K562 treated with DMSO at 1 percent for 24 hours (cell line): Measurements from ENCODE around the gene THUMPD1. TPM values are rescaled to one million over a fixed set of nuclear protein-coding genes. Genes with fewer than 3 reads are reported as not detected.

Experiments used
- total RNA-seq: library from RNA; unstranded; fragments of 300-600 nt; gene quantifications from 2 replicates; pipeline ENCODE4 v1.2.3, GENCODE V29; 2022; ENCODE audit warnings: low read depth; ENCODE audit not compliant: insufficient read depth

THUMPD1 gene, protein sequence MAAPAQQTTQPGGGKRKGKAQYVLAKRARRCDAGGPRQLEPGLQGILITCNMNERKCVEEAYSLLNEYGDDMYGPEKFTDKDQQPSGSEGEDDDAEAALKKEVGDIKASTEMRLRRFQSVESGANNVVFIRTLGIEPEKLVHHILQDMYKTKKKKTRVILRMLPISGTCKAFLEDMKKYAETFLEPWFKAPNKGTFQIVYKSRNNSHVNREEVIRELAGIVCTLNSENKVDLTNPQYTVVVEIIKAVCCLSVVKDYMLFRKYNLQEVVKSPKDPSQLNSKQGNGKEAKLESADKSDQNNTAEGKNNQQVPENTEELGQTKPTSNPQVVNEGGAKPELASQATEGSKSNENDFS
- 20.9 and 21.6 TPM in 2 replicates for total RNA-seq

DNA sequence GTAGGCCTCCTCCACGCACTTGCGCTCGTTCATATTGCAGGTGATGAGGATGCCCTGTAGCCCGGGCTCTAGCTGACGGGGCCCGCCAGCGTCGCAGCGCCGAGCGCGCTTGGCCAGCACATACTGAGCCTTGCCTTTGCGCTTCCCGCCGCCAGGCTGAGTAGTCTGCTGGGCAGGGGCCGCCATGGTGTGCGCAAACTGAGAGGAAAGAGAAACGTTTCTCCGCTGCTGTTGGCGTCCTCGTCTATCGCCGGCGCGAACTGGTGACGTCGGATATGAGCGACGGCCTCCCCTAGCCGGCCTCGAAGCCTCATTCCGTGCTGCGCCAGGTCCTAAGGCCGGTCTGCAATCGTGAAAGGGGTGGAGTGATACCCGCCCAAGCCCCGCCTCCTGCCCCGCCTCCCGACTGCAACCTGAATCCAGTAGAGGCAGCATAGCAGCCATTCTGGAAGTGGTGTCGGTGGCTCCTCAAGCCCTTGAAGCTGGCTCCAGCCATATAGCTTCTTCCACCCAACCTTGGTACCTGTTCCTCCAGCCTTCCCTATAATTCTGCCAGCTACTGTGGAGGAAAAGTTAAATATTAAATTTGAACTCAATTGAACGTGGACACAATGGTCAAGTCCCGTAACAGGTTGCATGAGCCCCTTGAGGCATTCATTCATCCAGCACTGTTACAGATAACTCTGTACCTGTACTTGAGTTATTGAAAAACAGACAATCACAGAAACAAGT is at the start of gene THUMPD1:
TSS of gene THUMPD1 (minus strand) at position 265 of the 732 bp plus-strand sequence. CDS start at position 186, 79 bp downstream.

DNA sequence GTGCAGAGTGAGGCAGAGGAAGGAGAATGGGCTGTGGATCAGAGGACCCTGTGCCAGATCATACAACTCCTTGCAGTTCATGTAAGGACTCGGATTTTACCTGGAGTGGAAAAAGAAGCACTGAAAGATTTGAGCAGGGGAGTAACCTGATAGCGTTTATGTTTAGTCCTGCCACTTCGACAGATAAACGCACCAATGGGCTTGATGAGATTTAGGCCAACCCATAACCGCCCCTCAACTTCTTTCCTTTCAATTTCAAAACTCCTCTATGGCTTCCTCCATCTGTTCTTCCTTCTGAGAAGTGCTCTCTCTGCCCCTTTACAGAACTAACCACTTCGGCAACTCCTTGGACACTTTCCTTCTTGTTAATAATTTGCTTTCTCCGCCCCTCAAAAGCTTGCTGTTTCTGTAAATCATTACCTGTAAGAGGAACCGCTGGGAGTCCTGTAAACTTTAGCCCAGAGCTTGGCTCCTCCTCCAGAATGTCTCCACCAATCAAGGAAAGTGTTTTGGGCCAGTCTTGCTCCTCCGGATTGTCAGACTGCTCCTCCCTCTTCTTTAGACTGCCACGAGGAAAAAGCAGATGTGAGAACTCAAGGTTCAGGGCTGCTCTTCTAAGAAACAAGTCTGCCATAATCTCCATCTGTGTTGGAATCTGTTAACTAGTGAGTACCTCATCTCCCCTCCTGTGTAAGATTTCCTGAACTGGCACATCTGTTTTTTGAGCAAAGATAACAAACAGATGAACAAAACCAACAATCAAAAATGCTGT is 22.0 kb upstream of the THUMPD1 start, which contains the start of gene ACSM3:
TSS of gene ACSM3 (plus strand) at position 554 of the 772 bp plus-strand sequence. CDS start 6,021 bp downstream, outside the sequence.

Other genes with a start within 250 kb of the THUMPD1 start
- gene ACSM2B, start 165.5 kb downstream of the THUMPD1 start, total RNA-seq = 1.6 and 2.0 TPM in 2 replicates
- 1.3 and 1.6 TPM in 2 replicates for gene ACSM1, start 44.1 kb downstream of the THUMPD1 start, total RNA-seq
- gene ACSM3, start 22.2 kb upstream of the THUMPD1 start, total RNA-seq = 80.0 and 88.8 TPM in 2 replicates
- gene ERI2, start 64.7 kb upstream of the THUMPD1 start, total RNA-seq = 30.5 and 35.6 TPM in 2 replicates
- gene REXO5, start 64.7 kb upstream of the THUMPD1 start, total RNA-seq = 17.7 and 19.9 TPM in 2 replicates
- 3.2 and 3.6 TPM in 2 replicates for gene DCUN1D3, start 158.5 kb upstream of the THUMPD1 start, total RNA-seq
- 41.5 and 52.3 TPM in 2 replicates for gene LYRM1, start 159.0 kb upstream of the THUMPD1 start, total RNA-seq